Measurements from ENCODE around the gene ABLIM1.

- TF ChIP-seq, protein P1, sequence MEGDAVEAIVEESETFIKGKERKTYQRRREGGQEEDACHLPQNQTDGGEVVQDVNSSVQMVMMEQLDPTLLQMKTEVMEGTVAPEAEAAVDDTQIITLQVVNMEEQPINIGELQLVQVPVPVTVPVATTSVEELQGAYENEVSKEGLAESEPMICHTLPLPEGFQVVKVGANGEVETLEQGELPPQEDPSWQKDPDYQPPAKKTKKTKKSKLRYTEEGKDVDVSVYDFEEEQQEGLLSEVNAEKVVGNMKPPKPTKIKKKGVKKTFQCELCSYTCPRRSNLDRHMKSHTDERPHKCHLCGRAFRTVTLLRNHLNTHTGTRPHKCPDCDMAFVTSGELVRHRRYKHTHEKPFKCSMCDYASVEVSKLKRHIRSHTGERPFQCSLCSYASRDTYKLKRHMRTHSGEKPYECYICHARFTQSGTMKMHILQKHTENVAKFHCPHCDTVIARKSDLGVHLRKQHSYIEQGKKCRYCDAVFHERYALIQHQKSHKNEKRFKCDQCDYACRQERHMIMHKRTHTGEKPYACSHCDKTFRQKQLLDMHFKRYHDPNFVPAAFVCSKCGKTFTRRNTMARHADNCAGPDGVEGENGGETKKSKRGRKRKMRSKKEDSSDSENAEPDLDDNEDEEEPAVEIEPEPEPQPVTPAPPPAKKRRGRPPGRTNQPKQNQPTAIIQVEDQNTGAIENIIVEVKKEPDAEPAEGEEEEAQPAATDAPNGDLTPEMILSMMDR (CRISPR knock-in tag; IDR thresholded peaks at IDR 0.05), result no peak
- TF ChIP-seq ZFP62 (CRISPR knock-in tag; IDR thresholded peaks at IDR 0.05) (no peak), REXO4 (CRISPR knock-in tag; IDR thresholded peaks at IDR 0.05; ENCODE audit: borderline replicate concordance) (no peak), ZNF441 (CRISPR knock-in tag; IDR thresholded peaks at IDR 0.05; ENCODE audit: borderline replicate concordance) (no peak), HDAC2 (CRISPR knock-in tag; IDR thresholded peaks at IDR 0.05) (no peak), ISX (CRISPR knock-in tag; conservative IDR thresholded peaks at IDR 0.05) (no peak), NR2C2 (CRISPR knock-in tag; IDR thresholded peaks at IDR 0.05; ENCODE audit: borderline replicate concordance) (no peak), CBX2 (IDR thresholded peaks at IDR 0.05; ENCODE audit: low read depth, low read length) (no peak), CBX2 (CRISPR knock-in tag; IDR thresholded peaks at IDR 0.05; ENCODE audit: low read depth) (no peak), ZNF30 (CRISPR knock-in tag; IDR thresholded peaks at IDR 0.05) (no peak), ZNF616 (CRISPR knock-in tag; IDR thresholded peaks at IDR 0.05; ENCODE audit: low read depth) (no peak), IRF2 (CRISPR knock-in tag; IDR thresholded peaks at IDR 0.05) (no peak), POLR2AphosphoS5 (IDR thresholded peaks at IDR 0.05; ENCODE audit: low read depth, low read length) (no peak)
- TF ChIP-seq, protein P2, sequence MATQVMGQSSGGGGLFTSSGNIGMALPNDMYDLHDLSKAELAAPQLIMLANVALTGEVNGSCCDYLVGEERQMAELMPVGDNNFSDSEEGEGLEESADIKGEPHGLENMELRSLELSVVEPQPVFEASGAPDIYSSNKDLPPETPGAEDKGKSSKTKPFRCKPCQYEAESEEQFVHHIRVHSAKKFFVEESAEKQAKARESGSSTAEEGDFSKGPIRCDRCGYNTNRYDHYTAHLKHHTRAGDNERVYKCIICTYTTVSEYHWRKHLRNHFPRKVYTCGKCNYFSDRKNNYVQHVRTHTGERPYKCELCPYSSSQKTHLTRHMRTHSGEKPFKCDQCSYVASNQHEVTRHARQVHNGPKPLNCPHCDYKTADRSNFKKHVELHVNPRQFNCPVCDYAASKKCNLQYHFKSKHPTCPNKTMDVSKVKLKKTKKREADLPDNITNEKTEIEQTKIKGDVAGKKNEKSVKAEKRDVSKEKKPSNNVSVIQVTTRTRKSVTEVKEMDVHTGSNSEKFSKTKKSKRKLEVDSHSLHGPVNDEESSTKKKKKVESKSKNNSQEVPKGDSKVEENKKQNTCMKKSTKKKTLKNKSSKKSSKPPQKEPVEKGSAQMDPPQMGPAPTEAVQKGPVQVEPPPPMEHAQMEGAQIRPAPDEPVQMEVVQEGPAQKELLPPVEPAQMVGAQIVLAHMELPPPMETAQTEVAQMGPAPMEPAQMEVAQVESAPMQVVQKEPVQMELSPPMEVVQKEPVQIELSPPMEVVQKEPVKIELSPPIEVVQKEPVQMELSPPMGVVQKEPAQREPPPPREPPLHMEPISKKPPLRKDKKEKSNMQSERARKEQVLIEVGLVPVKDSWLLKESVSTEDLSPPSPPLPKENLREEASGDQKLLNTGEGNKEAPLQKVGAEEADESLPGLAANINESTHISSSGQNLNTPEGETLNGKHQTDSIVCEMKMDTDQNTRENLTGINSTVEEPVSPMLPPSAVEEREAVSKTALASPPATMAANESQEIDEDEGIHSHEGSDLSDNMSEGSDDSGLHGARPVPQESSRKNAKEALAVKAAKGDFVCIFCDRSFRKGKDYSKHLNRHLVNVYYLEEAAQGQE (IDR thresholded peaks at IDR 0.05; ENCODE audit: borderline replicate concordance in 1 of 2, low read depth in 1 of 2, low read length in 2 of 2), result no peak
Measured at GRCh38 chr10:114501650-114502049, 156.4 kb downstream of the ABLIM1 start.

Measured in HepG2 (cell line).